Measurements from ENCODE around the gene NAP1L1. TPM values are rescaled to one million over a fixed set of nuclear protein-coding genes. Genes with fewer than 3 reads are reported as not detected.
A peak's percentile ranks its signal among the peaks of the same experiment; 100 is the strongest.

The NAP1L1 gene
- total RNA-seq, 1 experiment from 2014 or later = 711 TPM

- Mint-ChIP-seq H3K4me3 (ENCODE audit: unreplicated experiment) (no peak overlapping the region), H3K36me3 (ENCODE audit: insufficient read depth, unreplicated experiment) (peaks cover 1% of the 10 kb centered on the region), H3K9me3 (ENCODE audit: unreplicated experiment) (no peaks in the 10 kb centered on the region), H3K27me3 (ENCODE audit: insufficient read depth, unreplicated experiment) (no peaks in the 10 kb centered on the region), H3K4me1 (ENCODE audit: low read depth, unreplicated experiment) (peaks cover 31% of the 10 kb centered on the region), H3K27ac (ENCODE audit: unreplicated experiment) (no peak overlapping the region)
- Histone ChIP-seq H3K36me3 (ENCODE audit: control insufficient read depth, insufficient read depth, low read length) (no peaks in the 10 kb centered on the region), H3K4me1 (peaks cover 61% of the 10 kb centered on the region), H3K27me3 (replicated peaks; ENCODE audit: control insufficient read depth, insufficient read depth, low read length) (no peaks in the 10 kb centered on the region), H3K9me3 (no peaks in the 10 kb centered on the region), H3K4me3 (ENCODE audit: low read depth, low read length) (no peak overlapping the region)
- no TSS peak for BruUV-seq (replicated peaks)
- ChIA-PET POLR2A (no interaction called here), CTCF (no interaction called here)
- no peak for DNase-seq
- intact Hi-C loops (cut with micrococcal nuclease; ENCODE audit: unreplicated experiment) = no loop called here
- TF ChIP-seq CTCF (IDR thresholded peaks at IDR 0.05; ENCODE audit: insufficient read depth in 1 of 2, low read depth in 1 of 2, low read length in 1 of 2, severe bottlenecking in 1 of 2, unreplicated experiment in 1 of 2) = no peak
These were observed 88.8 kb downstream of the NAP1L1 start for GRCh38 chr12:75995691-75996090.

GRCh38 chr12:75994069-75994740 lies 90.3 kb downstream of the NAP1L1 start:
- H3K27me3 ChIP-seq (replicated peaks; ENCODE audit: control insufficient read depth, insufficient read depth, low read length) = no peaks in the 10 kb centered on the region
- H3K4me1 ChIP-seq = peaks cover 71% of the 10 kb centered on the region
- no peak overlapping the region for H3K4me3 ChIP-seq (ENCODE audit: low read depth, low read length)
- peak; percentile 30 to 44 for DNase-seq
- Mint-ChIP-seq H3K4me3 (ENCODE audit: unreplicated experiment) (peak overlapping the region; percentile 19), H3K4me1 (ENCODE audit: low read depth, unreplicated experiment) (peaks cover 44% of the 10 kb centered on the region), H3K27me3 (ENCODE audit: insufficient read depth, unreplicated experiment) (no peaks in the 10 kb centered on the region), H3K9me3 (ENCODE audit: unreplicated experiment) (no peaks in the 10 kb centered on the region), H3K36me3 (ENCODE audit: insufficient read depth, unreplicated experiment) (peaks cover 7% of the 10 kb centered on the region), H3K27ac (ENCODE audit: unreplicated experiment) (peak overlapping the region; percentile 69)
- ChIA-PET POLR2A (interaction anchor here (1.0 kb wide), 1 partner anchor 37 kb away, joined by 3 read pairs; the partner anchor contains the start of gene PHLDA1), CTCF (no interaction called here)
- TF ChIP-seq CTCF (IDR thresholded peaks at IDR 0.05; ENCODE audit: insufficient read depth in 1 of 2, low read depth in 1 of 2, low read length in 1 of 2, severe bottlenecking in 1 of 2, unreplicated experiment in 1 of 2) = no peak
- H3K36me3 ChIP-seq (ENCODE audit: control insufficient read depth, insufficient read depth, low read length) = no peaks in the 10 kb centered on the region
- no TSS peak for BruUV-seq (replicated peaks)
- H3K9me3 ChIP-seq = no peaks in the 10 kb centered on the region; the same call in 1 of the 2 replicates
- intact Hi-C loops (cut with micrococcal nuclease; ENCODE audit: unreplicated experiment) = no loop called here

- peaks cover 70% of the 10 kb centered on the region for H3K4me1 ChIP-seq
These were observed 92.7 kb downstream of the NAP1L1 start for GRCh38 chr12:75991753-75992152.

More at GRCh38 chr12:75991753-75992152, 92.7 kb downstream of the NAP1L1 start:
- DNase-seq = no peak
- BruUV-seq (replicated peaks) = no TSS peak
- H3K4me3 ChIP-seq (ENCODE audit: low read depth, low read length) = no peak overlapping the region
- H3K4me1 Mint-ChIP-seq (ENCODE audit: low read depth, unreplicated experiment) = peaks cover 51% of the 10 kb centered on the region
- TF ChIP-seq CTCF (IDR thresholded peaks at IDR 0.05; ENCODE audit: insufficient read depth in 1 of 2, low read depth in 1 of 2, low read length in 1 of 2, severe bottlenecking in 1 of 2, unreplicated experiment in 1 of 2) = no peak
- intact Hi-C loops (cut with micrococcal nuclease; ENCODE audit: unreplicated experiment) = no loop called here
- peaks cover 13% of the 10 kb centered on the region for H3K36me3 Mint-ChIP-seq (ENCODE audit: insufficient read depth, unreplicated experiment)
- no peaks in the 10 kb centered on the region for H3K27me3 ChIP-seq (replicated peaks; ENCODE audit: control insufficient read depth, insufficient read depth, low read length)
- no peaks in the 10 kb centered on the region; the same call in 1 of the 2 replicates for H3K9me3 ChIP-seq
- H3K9me3 Mint-ChIP-seq (ENCODE audit: unreplicated experiment) = no peaks in the 10 kb centered on the region
- ChIA-PET POLR2A (interaction anchor here (1.8 kb wide), 1 partner anchor 40 kb away, joined by 12 read pairs; the partner anchor contains the start of gene PHLDA1), CTCF (no interaction called here)
- H3K4me3 Mint-ChIP-seq (ENCODE audit: unreplicated experiment) = no peak overlapping the region
- H3K36me3 ChIP-seq (ENCODE audit: control insufficient read depth, insufficient read depth, low read length) = no peaks in the 10 kb centered on the region
- H3K27me3 Mint-ChIP-seq (ENCODE audit: insufficient read depth, unreplicated experiment) = no peaks in the 10 kb centered on the region
- H3K27ac Mint-ChIP-seq (ENCODE audit: unreplicated experiment) = peak overlapping the region; percentile 89

All from Caco-2 (cell line).